GM21381 (cell line): ENCODE results near the gene CEACAM21.
"Not testable (repeated sequence)": the region's sequence is repeated elsewhere in the genome, so short reads cannot be mapped to it uniquely, and the experiment has no call there.

ENCODE experiments used
- ATAC-seq: cut with Tn5 transposase; IDR thresholded peaks from one replicate; pipeline ENCODE4 v1.9.1; 2021; ENCODE audit warnings: mild to moderate bottlenecking, moderate library complexity; ENCODE audit not compliant: unreplicated experiment

Gene CEACAM21

DNA sequence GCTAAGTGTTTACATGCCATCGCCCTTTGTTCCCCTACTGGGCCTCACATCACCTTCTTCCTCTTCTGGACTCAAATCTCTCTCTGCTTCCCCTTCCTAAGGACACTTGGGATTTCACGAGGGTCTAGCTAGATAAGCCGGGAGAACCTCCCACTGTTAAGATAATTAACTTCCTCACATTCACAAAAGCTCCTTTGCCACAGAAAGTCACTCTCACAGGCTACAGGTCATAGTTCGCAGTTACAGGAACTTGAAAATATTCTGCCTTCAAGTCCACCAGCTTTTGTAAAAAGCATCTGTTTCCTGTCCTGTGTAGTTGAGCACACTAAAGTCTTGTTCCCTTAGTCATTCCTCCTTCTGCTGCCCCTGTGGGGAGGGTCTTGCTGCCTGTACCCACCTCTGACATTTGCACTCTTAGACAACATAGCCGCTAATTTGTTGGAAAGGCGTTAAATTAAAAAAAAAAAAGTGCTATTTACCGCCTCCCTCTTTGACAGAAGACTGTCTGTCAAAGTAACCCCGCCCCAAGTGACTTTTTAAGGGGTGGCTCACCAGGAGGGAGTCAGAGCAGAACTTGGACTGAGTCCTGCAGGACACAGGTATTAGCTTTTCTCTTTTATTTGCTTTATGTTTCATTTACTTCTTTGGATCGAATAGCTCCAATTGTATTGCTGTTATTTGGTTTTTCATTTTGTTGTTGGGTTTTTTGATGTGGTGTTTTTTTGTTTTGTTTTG lies 26.8 kb upstream of the CEACAM21 start:
- ATAC-seq: no peak

GRCh38 chr19:41549884-41550283 lies 26.1 kb upstream of the CEACAM21 start:
- no peak for ATAC-seq

DNA sequence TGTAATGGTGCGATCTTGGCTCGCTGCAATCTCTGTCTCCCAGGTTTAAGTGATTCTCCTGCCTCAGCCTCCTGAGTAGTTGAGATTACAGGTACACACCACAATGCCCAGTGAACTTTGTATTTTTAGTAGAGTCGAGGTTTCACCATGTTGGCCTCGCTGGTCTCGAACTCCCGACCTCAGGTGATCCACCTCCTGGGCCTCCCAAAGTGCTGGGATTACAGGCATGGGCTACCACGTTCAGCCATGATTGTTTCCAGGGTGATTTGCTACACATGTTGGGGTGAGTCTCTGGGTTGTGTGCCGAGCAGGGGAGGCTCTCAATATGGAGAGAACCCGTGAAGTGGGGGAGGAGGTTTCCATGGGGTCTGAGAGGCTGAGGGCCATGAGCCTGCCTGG lies 24.8 kb upstream of the CEACAM21 start:
- no peak for ATAC-seq

GRCh38 chr19:41551711-41552110 lies 24.3 kb upstream of the CEACAM21 start:
- no peak for ATAC-seq

- ATAC-seq: peak; percentile 55
Measured at GRCh38 chr19:41552558-41552957, 23.4 kb upstream of the CEACAM21 start.

DNA sequence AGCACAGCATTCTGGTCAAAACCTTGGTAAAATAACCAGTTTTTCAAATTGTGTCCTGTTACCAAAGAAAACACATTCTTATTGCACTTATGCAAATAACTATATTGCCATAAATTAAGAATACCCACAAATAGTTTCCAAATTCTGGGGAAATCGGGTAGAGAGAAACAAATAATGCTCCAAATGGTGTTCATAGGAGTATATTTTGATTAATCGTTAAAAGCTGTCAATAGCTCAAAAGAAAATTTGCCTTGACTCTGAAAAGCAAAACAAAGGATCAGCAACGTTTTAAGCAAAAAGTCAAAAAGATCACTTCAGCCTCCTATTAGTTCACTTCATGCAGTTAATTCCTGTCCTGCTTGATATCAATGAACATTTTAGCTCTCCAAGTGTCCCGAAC lies 22.2 kb upstream of the CEACAM21 start:
- ATAC-seq: no peak

DNA sequence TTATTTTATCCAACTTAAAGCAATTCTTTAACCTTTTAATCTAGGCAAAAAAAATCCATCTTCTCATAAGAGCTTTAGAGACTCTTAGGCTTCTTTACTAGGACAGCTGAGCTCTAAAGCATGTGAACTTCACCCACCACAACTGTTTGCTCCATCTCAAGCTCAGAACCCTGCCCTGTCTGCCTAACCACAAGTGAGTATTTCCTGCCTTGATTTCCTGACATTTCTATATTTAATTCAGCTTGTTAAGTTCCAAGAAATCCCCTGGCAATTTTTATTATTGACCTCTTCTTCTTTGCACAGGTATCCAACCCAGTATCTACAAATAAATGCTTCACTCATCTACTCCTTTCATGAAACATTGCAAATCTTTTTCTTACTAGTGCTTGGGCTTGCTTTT lies 21.1 kb upstream of the CEACAM21 start:
- no peak for ATAC-seq

DNA sequence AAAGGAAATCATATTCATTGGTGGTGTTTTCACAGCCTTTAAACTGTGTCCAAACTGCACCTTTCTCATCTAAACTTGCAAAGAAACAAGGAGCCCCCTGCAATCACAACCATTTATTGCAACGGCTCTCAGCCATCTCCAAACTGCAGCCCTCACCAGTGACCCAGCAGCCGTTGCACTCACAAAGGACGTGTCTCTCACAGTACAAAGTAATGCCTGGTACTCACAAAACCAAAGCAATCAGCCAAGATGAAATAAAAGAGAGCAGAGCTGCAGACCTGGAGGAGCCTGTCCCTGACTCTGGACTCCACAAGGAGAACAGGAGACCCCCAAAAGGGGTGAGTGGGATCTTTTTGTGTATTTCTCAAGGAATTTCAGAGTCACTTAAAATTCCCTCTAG lies 20.2 kb upstream of the CEACAM21 start:
- ATAC-seq: no peak

DNA sequence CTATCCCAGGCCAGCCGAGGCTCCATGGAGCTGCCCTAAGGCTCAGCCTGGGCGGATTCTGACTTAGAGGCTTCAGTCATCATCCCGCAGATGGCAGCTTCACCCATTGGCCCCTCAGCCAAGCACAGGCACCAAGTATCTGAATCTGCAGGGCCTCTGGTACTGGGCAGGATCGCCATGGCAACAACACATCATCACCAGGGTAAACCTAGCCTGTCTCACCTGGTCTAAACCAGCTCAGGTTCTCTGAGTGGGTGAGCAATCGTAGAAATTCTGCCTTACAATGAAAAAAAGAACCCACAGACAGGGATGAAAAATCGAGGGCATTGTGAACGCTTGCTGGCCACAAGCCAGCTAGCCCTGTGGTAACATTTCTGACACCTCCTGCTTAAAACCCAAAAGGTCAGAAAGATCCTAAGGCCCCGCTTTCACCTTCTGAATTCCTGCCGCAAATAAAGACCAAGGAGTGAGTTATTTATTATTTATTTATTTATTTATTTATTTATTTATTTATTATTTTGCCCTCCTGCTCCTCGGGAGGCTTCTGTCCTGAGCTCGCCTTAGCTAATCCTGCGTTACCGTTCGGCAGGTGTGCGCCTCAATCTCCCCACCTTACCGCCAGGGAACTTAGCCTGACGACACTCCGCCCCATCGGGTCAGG lies 12.0 kb upstream of the CEACAM21 start:
- ATAC-seq: no peak

DNA sequence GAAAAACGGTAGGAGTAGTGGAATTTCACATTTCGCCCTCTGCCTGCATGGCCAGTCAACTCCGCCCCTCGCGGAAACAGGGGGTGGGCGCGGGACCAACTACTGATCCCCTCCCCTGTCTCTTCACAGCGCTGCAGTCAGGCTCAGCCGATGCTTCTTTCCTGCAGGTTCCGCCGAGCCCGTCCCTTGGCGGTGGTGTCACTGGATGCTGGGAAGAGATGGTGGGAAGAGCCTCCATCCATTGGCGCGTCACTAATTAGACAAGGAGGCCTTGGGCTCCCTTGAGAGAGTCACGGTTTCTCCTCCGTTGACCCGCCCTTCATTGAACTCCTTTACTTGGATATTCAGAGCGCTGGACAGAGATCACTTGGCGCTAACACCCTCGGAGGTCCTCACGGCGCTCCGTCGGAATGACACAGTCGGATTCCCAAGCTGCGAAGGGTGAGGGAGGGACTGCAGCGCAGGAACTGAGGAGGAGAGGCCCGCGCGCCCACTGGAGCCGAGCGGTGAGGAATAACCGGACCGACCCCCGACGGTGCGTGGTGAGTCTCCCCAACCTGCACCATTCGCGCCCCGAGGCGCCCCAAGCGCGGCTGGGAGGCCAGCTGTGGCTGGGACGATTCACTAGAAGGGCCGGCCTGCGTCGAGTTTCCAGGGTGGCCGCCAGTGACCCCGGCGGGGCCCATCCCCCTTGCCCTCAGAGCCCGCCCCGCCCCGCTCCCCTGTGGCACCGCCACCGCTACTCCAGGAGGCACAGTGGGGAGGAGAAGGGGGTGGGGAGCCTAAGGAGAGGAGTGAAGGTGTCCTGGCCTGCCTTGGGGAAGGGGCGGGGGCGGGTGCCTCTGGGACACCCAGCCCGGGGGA lies 11.2 kb upstream of the CEACAM21 start:
- no peak for ATAC-seq

DNA sequence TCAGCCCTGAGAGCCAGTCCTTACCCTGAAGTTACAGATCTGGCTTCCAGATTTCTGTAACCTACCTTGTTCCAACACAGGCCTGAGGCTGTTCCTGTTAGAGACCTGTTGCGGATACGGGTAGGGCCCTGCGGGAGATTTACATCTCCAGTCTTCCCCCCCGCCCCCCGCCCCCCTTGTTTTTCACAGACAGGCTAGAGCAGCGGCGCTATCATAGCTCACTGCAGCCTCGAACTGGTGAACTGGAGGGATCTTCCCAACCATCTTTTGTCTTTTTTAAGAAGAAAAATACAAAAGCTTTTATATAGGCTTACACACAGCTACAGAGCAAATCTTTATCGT lies 10.6 kb upstream of the CEACAM21 start:
- no peak for ATAC-seq

GRCh38 chr19:41566001-41566400 lies 10.0 kb upstream of the CEACAM21 start:
- ATAC-seq: no peak

DNA sequence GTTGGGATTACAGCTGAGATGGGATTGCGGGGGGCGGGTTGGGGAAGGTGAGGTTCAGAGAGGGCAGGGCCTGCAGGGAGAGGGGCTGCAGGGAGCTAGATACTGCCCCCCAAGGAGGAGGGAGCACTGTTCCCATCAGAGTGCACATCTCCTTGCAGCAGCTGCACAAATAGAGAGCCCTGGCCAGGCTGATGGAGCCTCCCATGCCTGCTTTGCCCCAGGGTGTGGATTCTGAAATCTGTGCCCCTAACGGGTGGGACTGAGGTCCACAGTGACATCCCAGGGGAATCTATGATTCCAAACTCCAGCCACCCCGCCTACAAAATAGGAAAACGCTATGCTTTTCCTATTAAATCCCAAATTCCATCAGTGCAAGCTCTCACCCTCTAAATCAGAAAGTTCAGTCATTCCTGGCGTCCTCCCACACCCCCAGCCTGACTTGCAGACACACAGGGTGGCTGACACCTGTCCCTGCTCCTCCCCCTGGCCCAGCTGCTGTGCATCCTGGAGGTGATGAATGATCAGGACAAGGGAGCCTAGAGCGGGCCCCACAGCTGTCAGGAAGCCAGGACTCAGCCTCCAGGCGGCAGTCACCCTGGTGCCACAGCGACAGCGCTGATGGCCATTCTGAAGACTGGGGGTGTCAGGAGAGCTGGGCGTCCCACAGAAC lies 6.3 kb upstream of the CEACAM21 start:
- ATAC-seq: no peak

DNA sequence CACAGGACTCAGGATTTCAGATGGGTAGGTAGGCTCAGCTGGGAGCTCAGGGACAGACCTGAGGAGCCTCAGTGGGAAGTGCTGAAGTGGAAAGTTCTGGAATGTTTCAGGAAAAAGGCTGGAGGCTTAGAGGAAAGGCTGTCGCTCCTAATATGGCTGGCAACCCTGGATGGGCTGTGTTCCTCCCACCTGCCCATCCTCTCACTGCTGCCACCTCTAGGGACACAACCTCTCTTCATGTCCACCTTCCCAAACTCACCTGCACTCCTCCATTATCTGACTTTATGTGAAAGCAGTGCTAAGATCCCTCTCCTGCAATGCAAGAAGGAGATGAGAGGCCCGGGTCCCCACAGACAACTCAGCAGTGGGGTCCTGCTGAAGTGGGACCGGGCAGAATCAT lies 5.8 kb upstream of the CEACAM21 start:
- ATAC-seq: no peak

- ATAC-seq: no peak
Measured at GRCh38 chr19:41570639-41571112, 5.3 kb upstream of the CEACAM21 start.

GRCh38 chr19:41577144-41577830 lies 1.3 kb downstream of the CEACAM21 start:
- no peak for ATAC-seq

DNA sequence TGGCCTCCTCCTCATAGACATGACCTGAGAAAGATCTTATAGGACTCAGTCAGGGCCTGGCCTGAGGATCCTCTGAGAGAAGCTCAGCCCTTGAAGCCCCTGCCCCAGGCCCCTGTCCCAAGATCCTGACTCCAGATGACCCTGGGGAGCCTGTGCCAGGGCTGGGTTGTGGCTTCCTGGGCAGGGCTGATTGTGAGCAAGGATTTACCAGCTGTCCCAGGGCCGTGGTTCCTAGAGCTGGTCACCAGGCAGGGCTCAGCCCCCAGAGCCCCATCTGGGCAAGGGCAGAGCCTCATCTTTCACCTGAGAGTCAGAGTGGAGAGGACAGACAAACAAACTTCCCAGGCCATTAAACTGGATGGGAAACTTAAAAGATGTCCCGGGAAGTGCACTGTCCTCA lies 1.9 kb downstream of the CEACAM21 start:
- ATAC-seq: no peak

- ATAC-seq: no peak
Measured at GRCh38 chr19:41578886-41579285, 2.9 kb downstream of the CEACAM21 start.

DNA sequence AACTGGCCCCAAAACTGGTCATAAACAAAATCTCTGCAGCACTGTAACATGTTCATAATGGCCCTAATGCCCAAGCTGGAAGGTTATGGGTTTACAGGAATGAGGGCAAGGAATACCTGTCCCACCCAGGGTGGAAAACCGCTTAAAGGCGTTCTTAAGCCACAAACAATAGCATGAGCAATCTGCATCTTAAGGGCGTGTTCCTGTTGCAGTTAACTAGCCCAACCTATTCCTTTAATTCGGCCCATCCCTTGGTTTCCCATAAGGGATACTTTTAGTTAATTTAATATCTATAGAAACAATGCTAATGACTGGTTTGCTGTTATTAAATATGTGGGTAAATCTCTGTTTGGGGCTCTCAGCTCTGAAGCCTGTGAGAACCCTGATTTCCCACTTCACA lies 5.1 kb downstream of the CEACAM21 start:
- ATAC-seq: not testable (repeated sequence)

DNA sequence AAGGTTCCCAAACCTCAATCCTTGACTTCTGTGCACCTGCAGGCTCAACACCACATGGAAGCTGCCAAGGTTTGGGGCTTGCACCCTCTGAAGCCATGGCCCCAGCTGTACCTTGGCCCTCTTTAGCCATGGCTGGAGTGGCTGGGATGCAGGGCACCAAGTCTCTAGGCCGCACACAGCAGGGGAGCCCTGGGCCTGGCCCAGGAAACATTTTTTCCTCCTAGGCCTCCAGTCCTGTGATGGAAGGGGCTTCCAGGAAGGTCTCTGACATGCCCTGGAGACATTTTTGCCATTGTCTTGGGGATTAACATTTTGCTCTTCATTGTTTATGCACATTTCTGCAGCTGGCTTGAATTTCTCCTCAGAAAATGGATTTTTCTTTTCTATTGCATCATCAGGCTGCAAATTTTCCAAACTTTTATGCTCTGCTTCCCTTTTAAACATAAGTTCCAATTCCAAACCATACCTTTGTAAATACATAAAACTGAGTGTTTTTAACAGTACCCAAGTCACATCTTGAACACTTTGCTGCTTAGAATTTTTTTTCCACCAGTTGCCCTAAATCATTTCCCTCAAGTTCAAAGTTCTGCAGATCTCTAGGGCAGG lies 6.7 kb downstream of the CEACAM21 start:
- not testable (repeated sequence) for ATAC-seq
